Activated T-helper 1 cell treated with anti-CD3 and anti-CD28 coated beads, Interleukin-12 subunit alpha, Interleukin-12 subunit beta, Interleukin-2, Interleukin-4 antibody, amounts not matched to agents 30 ng/mL and 10 ng/mL and 1 ng/mL, durations not matched to agents 14 hours and 24 hours and 36 hours (primary cell): ENCODE results near the gene RAB27B. TPM values are rescaled to one million over a fixed set of nuclear protein-coding genes. Genes with fewer than 3 reads are reported as not detected.
A peak's percentile ranks its signal among the peaks of the same experiment; 100 is the strongest.

Source experiments
- DNase-seq: peaks from one replicate; pipeline ENCODE4 v3.0.0; 2021; ENCODE audit warnings: low spot score
- H3K27ac Mint-ChIP-seq: one replicate; pipeline ENCODE4 v1.8.0; 2021; ENCODE audit warnings: mild to moderate bottlenecking, mixed read lengths
- H3K27me3 Mint-ChIP-seq: one replicate; pipeline ENCODE4 v1.8.0; 2022; ENCODE audit warnings: mild to moderate bottlenecking, moderate library complexity, mixed read lengths; ENCODE audit not compliant: insufficient read depth
- H3K36me3 Mint-ChIP-seq: one replicate; pipeline ENCODE4 v1.8.0; 2021; ENCODE audit warnings: low read depth, mixed read lengths
- H3K4me1 Mint-ChIP-seq: one replicate; pipeline ENCODE4 v1.8.0; 2021; ENCODE audit warnings: low read depth, mixed read lengths
- H3K4me3 Mint-ChIP-seq: one replicate; pipeline ENCODE4 v1.8.0; 2021; ENCODE audit warnings: mild to moderate bottlenecking, moderate library complexity, mixed read lengths
- H3K9me3 Mint-ChIP-seq: one replicate; pipeline ENCODE4 v1.8.0; 2021; ENCODE audit warnings: mixed read lengths
- intact Hi-C: fragments of 100-400 bp; cut with micrococcal nuclease; formaldehyde crosslinking; loops from one replicate; pipeline ENCODE4 v1.15.1; 2024
- total RNA-seq: library from RNA; stranded (reverse); gene quantifications from 2 replicates; pipeline ENCODE4 v1.2.3, GENCODE V29; 2022

RAB27B gene
- total RNA-seq: 0.10 and 0.21 TPM in 2 replicates

DNA sequence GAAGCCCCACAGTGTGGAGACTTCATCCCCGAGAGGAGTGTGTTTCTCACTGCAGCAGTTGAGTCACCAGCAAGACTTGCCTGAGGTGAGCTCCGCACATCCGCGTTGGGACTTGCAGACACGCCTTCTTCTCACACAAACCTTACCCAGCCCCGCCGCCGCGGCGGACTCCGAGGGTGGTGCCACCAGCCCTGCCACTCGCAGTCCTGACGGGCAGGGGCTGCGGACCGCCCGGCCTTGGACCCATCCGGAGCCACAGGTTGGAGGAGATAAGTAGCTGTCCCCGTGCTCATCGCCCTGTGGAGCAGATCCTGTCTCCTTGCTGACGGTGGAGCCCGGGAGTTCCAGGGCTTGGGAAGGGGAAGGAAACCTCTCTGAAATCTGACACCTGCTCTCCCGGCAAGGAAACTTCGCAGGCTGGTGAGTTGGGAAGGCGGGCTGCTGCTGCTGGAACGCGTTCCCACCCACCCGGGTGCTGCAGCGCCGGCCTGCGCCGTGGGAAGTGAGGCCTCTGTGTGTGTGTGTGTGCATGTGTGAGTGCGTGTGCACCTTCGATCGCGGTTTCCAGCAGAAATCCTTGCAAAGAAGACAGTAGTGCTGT lies at the start of gene RAB27B:
Gene RAB27B (plus strand): TSS at position 197 of the 601 bp plus-strand sequence. CDS start 49,109 bp downstream, outside the sequence.
- intact Hi-C loops: loop anchor here (2.0 to 5.0 kb wide), 2 partner anchors 22 to 111 kb away; no protein-coding TSS in a partner anchor
- peak; percentile 47 for DNase-seq
- Mint-ChIP-seq H3K4me1 (peaks cover 16% of the 10 kb centered on the region), H3K4me3 (peak within 1 kb of the TSS; percentile 74), H3K27ac (peak within 1 kb of the TSS; percentile 9), H3K27me3 (peaks cover 33% of the 10 kb centered on the region), H3K36me3 (no peaks in the 10 kb centered on the region), H3K9me3 (peaks cover 9% of the 10 kb centered on the region)

- Mint-ChIP-seq H3K27ac (no peak overlapping the region), H3K27me3 (peaks cover 2% of the 10 kb centered on the region), H3K4me3 (no peak overlapping the region), H3K36me3 (peaks cover 1% of the 10 kb centered on the region), H3K9me3 (peaks cover 3% of the 10 kb centered on the region), H3K4me1 (peaks cover 15% of the 10 kb centered on the region)
- intact Hi-C loops: no loop called here
- DNase-seq: no peak
Observed at GRCh38 chr18:54780285-54780861, 47.9 kb upstream of the RAB27B start.

GRCh38 chr18:54780970-54781369 lies 47.3 kb upstream of the RAB27B start:
- Mint-ChIP-seq H3K36me3 (peaks cover 2% of the 10 kb centered on the region), H3K27ac (no peak overlapping the region), H3K9me3 (peaks cover 3% of the 10 kb centered on the region), H3K4me3 (no peak overlapping the region), H3K4me1 (peaks cover 14% of the 10 kb centered on the region), H3K27me3 (peaks cover 2% of the 10 kb centered on the region)
- intact Hi-C loops: no loop called here
- DNase-seq: no peak

GRCh38 chr18:54783139-54783538 lies 45.1 kb upstream of the RAB27B start:
- DNase-seq: no peak
- Mint-ChIP-seq H3K36me3 (peaks cover 2% of the 10 kb centered on the region), H3K9me3 (peaks cover 3% of the 10 kb centered on the region), H3K4me3 (no peak overlapping the region), H3K4me1 (no peaks in the 10 kb centered on the region), H3K27me3 (peaks cover under 1% of the 10 kb centered on the region), H3K27ac (no peak overlapping the region)
- intact Hi-C loops: no loop called here

DNA sequence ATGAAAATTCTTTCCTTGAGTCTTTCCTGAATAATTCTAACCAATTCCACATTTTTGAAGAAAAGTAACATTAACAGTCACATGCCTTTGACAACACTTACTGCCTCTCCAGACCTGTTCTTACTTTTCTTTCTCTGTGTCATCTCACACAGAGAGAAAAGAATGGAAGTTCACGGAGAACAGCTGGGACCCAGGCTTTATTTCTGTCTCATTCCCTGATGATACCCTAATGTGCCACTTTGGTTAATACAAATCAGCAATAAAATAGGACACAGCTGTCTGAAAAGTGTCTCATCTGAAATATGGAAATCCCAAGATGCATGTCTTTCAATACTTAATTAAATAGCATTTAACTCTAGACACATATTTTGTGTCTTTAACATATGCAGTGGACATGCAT lies 42.1 kb upstream of the RAB27B start:
- H3K9me3 Mint-ChIP-seq: peaks cover 3% of the 10 kb centered on the region
- intact Hi-C loops: no loop called here

DNA sequence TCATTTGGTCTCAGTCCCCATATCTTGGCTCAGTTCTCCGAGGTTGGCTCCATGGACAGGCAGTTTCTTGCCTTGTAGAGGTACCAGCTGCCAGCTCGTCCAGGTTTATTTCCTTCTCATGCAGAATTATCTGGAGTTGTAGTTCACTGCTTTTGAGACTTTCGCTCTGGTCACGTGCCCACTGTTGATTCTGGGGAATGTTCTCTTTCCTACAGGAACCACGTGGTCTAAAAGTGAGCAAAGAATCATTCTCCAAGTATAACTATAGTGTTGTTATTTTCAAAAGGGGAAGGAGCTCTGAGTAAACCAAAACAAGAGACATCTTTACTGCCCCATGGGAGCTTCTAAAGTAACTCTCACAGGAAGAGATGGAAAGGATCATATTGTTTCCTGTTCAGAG lies 41.2 kb upstream of the RAB27B start:
- H3K36me3 Mint-ChIP-seq: peaks cover 2% of the 10 kb centered on the region
- DNase-seq: no peak
- no peak overlapping the region for H3K4me3 Mint-ChIP-seq
- H3K27ac Mint-ChIP-seq: no peak overlapping the region
- intact Hi-C loops: no loop called here
- H3K27me3 Mint-ChIP-seq: peaks cover 3% of the 10 kb centered on the region
- peaks cover 3% of the 10 kb centered on the region for H3K9me3 Mint-ChIP-seq
- no peaks in the 10 kb centered on the region for H3K4me1 Mint-ChIP-seq

More for the DNA sequence above, 42.1 kb upstream of the RAB27B start:
- no peak overlapping the region for H3K27ac Mint-ChIP-seq
- H3K27me3 Mint-ChIP-seq: peaks cover 3% of the 10 kb centered on the region
- H3K36me3 Mint-ChIP-seq: peaks cover 2% of the 10 kb centered on the region
- H3K4me1 Mint-ChIP-seq: no peaks in the 10 kb centered on the region
- no peak overlapping the region for H3K4me3 Mint-ChIP-seq
- no peak for DNase-seq

DNA sequence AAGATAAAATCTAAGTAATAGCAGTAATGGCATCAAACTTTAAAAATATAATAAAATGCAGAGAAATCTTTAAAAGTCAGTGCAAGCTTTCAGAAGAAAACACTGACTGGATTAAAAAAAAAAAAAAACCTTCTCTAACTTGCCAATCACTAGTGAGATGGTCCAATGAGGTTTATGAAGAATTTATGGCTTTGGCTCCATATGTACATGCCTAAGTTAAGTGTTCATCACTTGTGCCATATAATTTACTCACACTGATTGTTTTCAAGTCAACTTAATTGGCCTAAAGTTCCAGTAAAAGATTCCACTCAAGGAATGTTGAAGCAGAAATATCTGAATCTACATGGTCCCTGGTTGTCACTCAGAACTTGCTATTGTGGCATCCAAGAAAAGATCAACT lies 40.7 kb upstream of the RAB27B start:
- Mint-ChIP-seq H3K27me3 (peaks cover 3% of the 10 kb centered on the region), H3K9me3 (peaks cover 3% of the 10 kb centered on the region), H3K4me3 (no peak overlapping the region), H3K36me3 (peaks cover 2% of the 10 kb centered on the region), H3K27ac (no peak overlapping the region), H3K4me1 (no peaks in the 10 kb centered on the region)
- intact Hi-C loops: no loop called here
- DNase-seq: no peak

DNA sequence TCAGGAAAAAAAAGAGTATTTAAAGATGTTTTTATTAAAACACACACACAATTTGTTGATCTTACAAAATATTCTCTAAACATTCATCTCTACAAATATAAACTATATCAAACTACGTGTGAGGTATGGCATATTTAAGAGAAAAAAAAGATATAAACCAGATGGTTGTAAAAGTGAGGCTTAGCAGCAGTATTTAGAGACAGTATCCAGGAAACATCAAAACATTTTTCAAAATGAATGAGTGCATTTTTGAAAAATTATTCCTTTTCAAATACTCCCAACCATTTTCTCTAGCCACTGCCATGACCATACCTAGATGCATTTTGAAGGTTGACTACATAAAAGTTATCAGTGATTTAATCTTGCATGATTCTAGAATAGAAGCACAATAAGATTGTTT lies 38.2 kb upstream of the RAB27B start:
- H3K4me3 Mint-ChIP-seq: no peak overlapping the region
- H3K27ac Mint-ChIP-seq: no peak overlapping the region
- intact Hi-C loops: no loop called here

GRCh38 chr18:54791657-54792056 lies 36.6 kb upstream of the RAB27B start:
- no peak for DNase-seq
- H3K4me3 Mint-ChIP-seq: no peak overlapping the region

More for the DNA sequence above, 38.2 kb upstream of the RAB27B start:
- Mint-ChIP-seq H3K27me3 (peaks cover 7% of the 10 kb centered on the region), H3K36me3 (peaks cover 2% of the 10 kb centered on the region), H3K9me3 (no peaks in the 10 kb centered on the region), H3K4me1 (no peaks in the 10 kb centered on the region)
- no peak for DNase-seq

DNA sequence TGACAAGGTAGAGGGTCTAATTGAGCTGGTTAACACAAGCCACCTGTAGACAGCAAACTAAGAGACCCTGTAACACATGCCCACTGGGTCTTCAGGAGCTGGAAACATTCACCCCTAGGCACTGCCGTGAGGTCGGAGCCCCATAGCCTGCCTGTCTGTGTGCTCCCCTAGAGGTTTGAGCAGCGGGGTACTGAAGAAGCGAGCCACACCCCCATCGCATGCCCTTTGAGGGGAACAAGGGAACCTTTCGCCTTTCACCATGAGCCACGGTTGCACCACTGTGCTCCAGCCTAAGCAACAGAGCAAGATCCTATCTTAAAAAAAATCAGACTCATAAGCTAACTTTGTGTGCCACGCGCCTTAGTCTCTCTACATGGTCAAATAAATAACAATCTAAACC lies 36.2 kb upstream of the RAB27B start:
- no peak overlapping the region for H3K27ac Mint-ChIP-seq
- no peak for DNase-seq
- no peaks in the 10 kb centered on the region for H3K4me1 Mint-ChIP-seq
- H3K4me3 Mint-ChIP-seq: no peak overlapping the region
- H3K9me3 Mint-ChIP-seq: no peaks in the 10 kb centered on the region
- intact Hi-C loops: no loop called here
- peaks cover 7% of the 10 kb centered on the region for H3K27me3 Mint-ChIP-seq
- no peaks in the 10 kb centered on the region for H3K36me3 Mint-ChIP-seq

More at GRCh38 chr18:54791657-54792056, 36.6 kb upstream of the RAB27B start:
- H3K27me3 Mint-ChIP-seq: peaks cover 7% of the 10 kb centered on the region
- H3K9me3 Mint-ChIP-seq: no peaks in the 10 kb centered on the region
- intact Hi-C loops: no loop called here
- H3K4me1 Mint-ChIP-seq: no peaks in the 10 kb centered on the region
- no peak overlapping the region for H3K27ac Mint-ChIP-seq
- H3K36me3 Mint-ChIP-seq: no peaks in the 10 kb centered on the region

- intact Hi-C loops: no loop called here
- no peak overlapping the region for H3K4me3 Mint-ChIP-seq
- peaks cover 7% of the 10 kb centered on the region for H3K27me3 Mint-ChIP-seq
- no peak overlapping the region for H3K27ac Mint-ChIP-seq
- no peaks in the 10 kb centered on the region for H3K9me3 Mint-ChIP-seq
- H3K4me1 Mint-ChIP-seq: no peaks in the 10 kb centered on the region
- DNase-seq: no peak
- H3K36me3 Mint-ChIP-seq: no peaks in the 10 kb centered on the region
Observed at GRCh38 chr18:54794823-54795222, 33.5 kb upstream of the RAB27B start.

DNA sequence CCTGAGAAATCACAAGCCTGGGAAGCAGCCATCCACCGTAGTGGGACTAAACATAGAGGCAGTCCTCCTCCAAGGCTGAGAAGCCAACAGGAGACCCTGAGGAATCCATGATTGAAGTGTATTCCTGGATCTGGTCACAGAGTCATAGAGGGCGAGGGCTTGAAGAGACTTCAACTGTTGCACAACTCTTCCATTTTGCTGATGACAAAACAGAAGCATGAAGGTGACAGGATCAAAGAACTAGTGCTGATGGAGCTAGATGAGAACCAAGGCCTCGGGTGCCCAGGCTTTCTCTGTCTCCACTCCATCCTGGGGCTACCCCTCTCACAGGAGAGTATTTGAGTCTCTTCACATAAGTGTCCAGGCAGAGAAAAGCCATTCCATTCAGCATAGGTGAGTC lies 30.1 kb upstream of the RAB27B start:
- Mint-ChIP-seq H3K4me1 (no peaks in the 10 kb centered on the region), H3K9me3 (no peaks in the 10 kb centered on the region), H3K4me3 (no peak overlapping the region), H3K27me3 (peaks cover 4% of the 10 kb centered on the region), H3K36me3 (no peaks in the 10 kb centered on the region), H3K27ac (no peak overlapping the region)
- DNase-seq: no peak
- intact Hi-C loops: no loop called here

DNA sequence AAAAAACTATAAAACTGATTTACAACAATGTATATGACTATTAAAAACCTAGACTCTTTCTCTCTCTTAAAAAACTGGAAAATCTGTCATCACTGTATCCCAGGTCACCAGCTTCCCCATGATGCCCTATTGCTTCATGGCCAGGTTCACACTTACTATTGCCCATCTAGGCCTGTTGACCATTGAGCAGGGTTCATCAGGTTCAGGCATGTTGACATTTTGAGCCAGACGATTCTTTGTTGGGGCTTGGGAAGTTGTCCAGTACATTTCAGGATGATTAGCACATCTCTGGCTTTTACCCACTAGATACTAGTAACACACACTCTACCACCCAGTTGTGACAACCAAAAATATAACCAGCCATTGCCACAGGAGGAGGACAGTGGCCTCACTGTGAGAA lies 26.9 kb upstream of the RAB27B start:
- H3K9me3 Mint-ChIP-seq: no peaks in the 10 kb centered on the region
- H3K27ac Mint-ChIP-seq: no peak overlapping the region
- no peaks in the 10 kb centered on the region for H3K36me3 Mint-ChIP-seq
- DNase-seq: no peak
- H3K4me1 Mint-ChIP-seq: peaks cover 10% of the 10 kb centered on the region
- intact Hi-C loops: loop anchor here (10.0 kb wide), 1 partner anchor 617 kb away; no protein-coding TSS in a partner anchor
- peaks cover 4% of the 10 kb centered on the region for H3K27me3 Mint-ChIP-seq
- H3K4me3 Mint-ChIP-seq: no peak overlapping the region
